WTC11 (cell line): Measurements from ENCODE around the gene OPN3.

Source experiments
- ATF6 ChIP-seq: sonication (generic); formaldehyde crosslinking; IDR thresholded peaks from 2 replicates; pipeline ENCODE4 v1.8.1; 2023; ENCODE audit warnings: mild to moderate bottlenecking, missing genetic modification reagents
- CREB1 ChIP-seq: sonication (generic); formaldehyde crosslinking; IDR thresholded peaks from 2 replicates; pipeline ENCODE4 v1.8.0; 2023; ENCODE audit warnings: mild to moderate bottlenecking, missing genetic modification reagents
- EMX1 ChIP-seq: fragments of 250-450 bp; sonication (Bioruptor Pico); IDR thresholded peaks from 2 replicates; pipeline ENCODE4 v1.8.0; 2021; ENCODE audit warnings: mild to moderate bottlenecking
- GABPB1 ChIP-seq: sonication (generic); formaldehyde crosslinking; IDR thresholded peaks from 2 replicates; pipeline ENCODE4 v1.8.1; 2023; ENCODE audit warnings: mild to moderate bottlenecking, missing genetic modification reagents
- IRF1 ChIP-seq: sonication (generic); formaldehyde crosslinking; IDR thresholded peaks from 2 replicates; pipeline ENCODE4 v1.8.0; 2023; ENCODE audit warnings: missing genetic modification reagents
- JUN ChIP-seq: sonication (generic); formaldehyde crosslinking; IDR thresholded peaks from 2 replicates; pipeline ENCODE4 v1.8.0; 2023; ENCODE audit warnings: mild to moderate bottlenecking, missing genetic modification reagents
- NR3C1 ChIP-seq: sonication (generic); formaldehyde crosslinking; conservative IDR thresholded peaks from 2 replicates; pipeline ENCODE4 v1.8.1; 2023; ENCODE audit warnings: low read depth, mild to moderate bottlenecking, missing genetic modification reagents
- TF ChIP-seq, protein P1 (sequence below): fragments of 200-600 bp; IDR thresholded peaks from 2 replicates; pipeline ENCODE4 v1.8.0; 2022; ENCODE audit warnings: antibody characterized with exemption
- TF ChIP-seq, protein P2 (sequence below): sonication (generic); formaldehyde crosslinking; IDR thresholded peaks from 2 replicates; pipeline ENCODE4 v1.8.0; 2022; ENCODE audit warnings: mild to moderate bottlenecking, missing genetic modification reagents
- TF ChIP-seq, protein P3 (sequence below): sonication (generic); formaldehyde crosslinking; IDR thresholded peaks from 2 replicates; pipeline ENCODE4 v1.8.0; 2022; ENCODE audit warnings: mild to moderate bottlenecking, missing genetic modification reagents
- TF ChIP-seq, protein P4 (sequence below): fragments of 250-450 bp; sonication (Bioruptor Pico); IDR thresholded peaks from 2 replicates; pipeline ENCODE4 v1.9.0; 2021; ENCODE audit warnings: mild to moderate bottlenecking

DNA sequence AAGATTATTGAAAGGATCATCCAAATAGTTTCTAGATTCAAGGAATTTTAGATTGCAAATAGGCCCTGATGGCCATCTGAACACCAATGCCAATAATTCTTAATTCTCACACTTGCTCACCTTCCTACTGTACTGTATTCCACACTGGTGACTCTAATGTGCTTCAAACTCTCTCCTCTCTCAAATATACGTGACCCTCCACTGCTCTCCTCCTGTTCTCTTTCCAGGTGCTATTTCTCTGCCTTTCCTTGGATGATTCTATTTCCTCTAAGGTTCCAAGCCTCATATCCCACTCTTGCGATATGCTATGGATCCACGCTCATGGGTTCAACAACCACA, 79.4 kb downstream of the OPN3 start:
- TF ChIP-seq JUN (CRISPR knock-in tag): no peak
- TF ChIP-seq NR3C1: no peak
- TF ChIP-seq, protein P1, sequence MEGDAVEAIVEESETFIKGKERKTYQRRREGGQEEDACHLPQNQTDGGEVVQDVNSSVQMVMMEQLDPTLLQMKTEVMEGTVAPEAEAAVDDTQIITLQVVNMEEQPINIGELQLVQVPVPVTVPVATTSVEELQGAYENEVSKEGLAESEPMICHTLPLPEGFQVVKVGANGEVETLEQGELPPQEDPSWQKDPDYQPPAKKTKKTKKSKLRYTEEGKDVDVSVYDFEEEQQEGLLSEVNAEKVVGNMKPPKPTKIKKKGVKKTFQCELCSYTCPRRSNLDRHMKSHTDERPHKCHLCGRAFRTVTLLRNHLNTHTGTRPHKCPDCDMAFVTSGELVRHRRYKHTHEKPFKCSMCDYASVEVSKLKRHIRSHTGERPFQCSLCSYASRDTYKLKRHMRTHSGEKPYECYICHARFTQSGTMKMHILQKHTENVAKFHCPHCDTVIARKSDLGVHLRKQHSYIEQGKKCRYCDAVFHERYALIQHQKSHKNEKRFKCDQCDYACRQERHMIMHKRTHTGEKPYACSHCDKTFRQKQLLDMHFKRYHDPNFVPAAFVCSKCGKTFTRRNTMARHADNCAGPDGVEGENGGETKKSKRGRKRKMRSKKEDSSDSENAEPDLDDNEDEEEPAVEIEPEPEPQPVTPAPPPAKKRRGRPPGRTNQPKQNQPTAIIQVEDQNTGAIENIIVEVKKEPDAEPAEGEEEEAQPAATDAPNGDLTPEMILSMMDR: no peak
- no peak for TF ChIP-seq CREB1 (CRISPR knock-in tag)
- TF ChIP-seq, protein P2, sequence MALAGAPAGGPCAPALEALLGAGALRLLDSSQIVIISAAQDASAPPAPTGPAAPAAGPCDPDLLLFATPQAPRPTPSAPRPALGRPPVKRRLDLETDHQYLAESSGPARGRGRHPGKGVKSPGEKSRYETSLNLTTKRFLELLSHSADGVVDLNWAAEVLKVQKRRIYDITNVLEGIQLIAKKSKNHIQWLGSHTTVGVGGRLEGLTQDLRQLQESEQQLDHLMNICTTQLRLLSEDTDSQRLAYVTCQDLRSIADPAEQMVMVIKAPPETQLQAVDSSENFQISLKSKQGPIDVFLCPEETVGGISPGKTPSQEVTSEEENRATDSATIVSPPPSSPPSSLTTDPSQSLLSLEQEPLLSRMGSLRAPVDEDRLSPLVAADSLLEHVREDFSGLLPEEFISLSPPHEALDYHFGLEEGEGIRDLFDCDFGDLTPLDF (CRISPR knock-in tag): no peak
- TF ChIP-seq EMX1 (CRISPR knock-in tag): no peak
- TF ChIP-seq, protein P3, sequence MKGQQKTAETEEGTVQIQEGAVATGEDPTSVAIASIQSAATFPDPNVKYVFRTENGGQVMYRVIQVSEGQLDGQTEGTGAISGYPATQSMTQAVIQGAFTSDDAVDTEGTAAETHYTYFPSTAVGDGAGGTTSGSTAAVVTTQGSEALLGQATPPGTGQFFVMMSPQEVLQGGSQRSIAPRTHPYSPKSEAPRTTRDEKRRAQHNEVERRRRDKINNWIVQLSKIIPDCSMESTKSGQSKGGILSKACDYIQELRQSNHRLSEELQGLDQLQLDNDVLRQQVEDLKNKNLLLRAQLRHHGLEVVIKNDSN (CRISPR knock-in tag): no peak
- TF ChIP-seq GABPB1 (CRISPR knock-in tag): no peak
- TF ChIP-seq ATF6 (CRISPR knock-in tag): no peak
- TF ChIP-seq, protein P4, sequence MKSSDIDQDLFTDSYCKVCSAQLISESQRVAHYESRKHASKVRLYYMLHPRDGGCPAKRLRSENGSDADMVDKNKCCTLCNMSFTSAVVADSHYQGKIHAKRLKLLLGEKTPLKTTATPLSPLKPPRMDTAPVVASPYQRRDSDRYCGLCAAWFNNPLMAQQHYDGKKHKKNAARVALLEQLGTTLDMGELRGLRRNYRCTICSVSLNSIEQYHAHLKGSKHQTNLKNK: no peak
- TF ChIP-seq IRF1 (CRISPR knock-in tag): no peak
